ENCODE measurements around the gene RRP15.

DNA sequence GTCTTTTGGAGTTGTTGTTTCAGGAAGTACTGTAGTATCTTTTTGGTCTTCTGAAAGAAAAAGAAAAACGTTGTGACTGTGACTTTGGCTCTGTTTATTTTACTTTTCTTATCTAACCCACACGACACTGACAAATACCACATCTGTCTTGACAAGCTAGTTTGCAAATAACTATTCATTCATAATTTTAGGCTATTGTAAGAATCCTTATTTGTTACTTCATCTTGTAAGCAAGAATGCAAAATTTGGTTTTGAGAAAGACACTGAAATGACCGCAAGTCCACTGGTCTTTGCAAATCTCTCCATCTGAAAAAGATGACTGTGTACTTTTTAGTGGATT, 72.8 kb downstream of the RRP15 start:
- TF ChIP-seq FOSL1 (tag; conservative IDR thresholded peaks at IDR 0.05): no peak
- TF ChIP-seq YY1 (IDR thresholded peaks at IDR 0.05; ENCODE audit: borderline replicate concordance in 1 of 3, control insufficient read depth in 1 of 3, extremely low read depth in 1 of 3, insufficient read depth in 3 of 3, insufficient read length in 1 of 3, insufficient replicate concordance in 2 of 3, low read depth in 1 of 3, low read length in 2 of 3): no peak
- no peak for TF ChIP-seq MCM5 (IDR thresholded peaks at IDR 0.05; ENCODE audit: low read depth)

Data from K562 (cell line).